ENCODE results near the gene NAGK. TPM values are rescaled to one million over a fixed set of nuclear protein-coding genes. Genes with fewer than 3 reads are reported as not detected.

Gene NAGK
- polyA plus RNA-seq, 1 donor, result 74.0 TPM

Other genes starting within 250 kb of the NAGK start
- gene CLEC4F, start 248.0 kb upstream of the NAGK start, polyA plus RNA-seq, result 2.9 TPM
- gene CD207, start 232.8 kb upstream of the NAGK start, polyA plus RNA-seq, result 1.9 TPM
- gene VAX2, start 168.1 kb upstream of the NAGK start, polyA plus RNA-seq, result 0.34 TPM
- 1.6 TPM for gene ATP6V1B1, start 132.7 kb upstream of the NAGK start, polyA plus RNA-seq
- gene ANKRD53, start 90.0 kb upstream of the NAGK start, polyA plus RNA-seq, result 2.3 TPM
- gene TEX261, start 73.8 kb upstream of the NAGK start, polyA plus RNA-seq, result 43.6 TPM
- gene MCEE, start 61.6 kb downstream of the NAGK start, polyA plus RNA-seq, result 26.0 TPM
- 34.4 TPM for gene MPHOSPH10, start 62.0 kb downstream of the NAGK start, polyA plus RNA-seq
- 4.1 TPM for gene PAIP2B, start 158.5 kb downstream of the NAGK start, polyA plus RNA-seq

Measured in large intestine (tissue), 1 donor.